HG03520 (cell line): ENCODE data around the gene ZNF638.

Experiments
- ATAC-seq: cut with Tn5 transposase; IDR thresholded peaks from one replicate; pipeline ENCODE4 v1.9.1; 2021; ENCODE audit warnings: mild to moderate bottlenecking, moderate library complexity; ENCODE audit not compliant: unreplicated experiment

ZNF638 gene

GRCh38 chr2:71468279-71469015 lies 136.9 kb downstream of the ZNF638 start:
- no peak for ATAC-seq

- ATAC-seq, result no peak
These were observed 138.1 kb downstream of the ZNF638 start for GRCh38 chr2:71469403-71470398.

GRCh38 chr2:71471276-71471675 lies 139.7 kb downstream of the ZNF638 start:
- ATAC-seq, result no peak

GRCh38 chr2:71472019-71472418 lies 140.4 kb downstream of the ZNF638 start:
- ATAC-seq, result no peak

GRCh38 chr2:71473346-71474031 lies 141.9 kb downstream of the ZNF638 start:
- no peak for ATAC-seq

- ATAC-seq, result no peak
These were observed 142.6 kb downstream of the ZNF638 start for GRCh38 chr2:71474116-71474743.

- ATAC-seq, result no peak
These were observed 143.3 kb downstream of the ZNF638 start for GRCh38 chr2:71474744-71475397.

- ATAC-seq, result no peak
These were observed 144.9 kb downstream of the ZNF638 start for GRCh38 chr2:71476495-71476894.

GRCh38 chr2:71477231-71477691 lies 145.7 kb downstream of the ZNF638 start:
- ATAC-seq, result no peak

- ATAC-seq, result no peak
These were observed 147.2 kb downstream of the ZNF638 start for GRCh38 chr2:71478806-71479205.

- ATAC-seq, result no peak
These were observed 147.7 kb downstream of the ZNF638 start for GRCh38 chr2:71479261-71479660.

GRCh38 chr2:71481111-71481510 lies 149.5 kb downstream of the ZNF638 start:
- ATAC-seq, result no peak

- ATAC-seq, result no peak
These were observed 150.5 kb downstream of the ZNF638 start for GRCh38 chr2:71482055-71482454.

- no peak for ATAC-seq
These were observed 151.7 kb downstream of the ZNF638 start for GRCh38 chr2:71483246-71483645.

GRCh38 chr2:71484354-71484753 lies 152.8 kb downstream of the ZNF638 start:
- ATAC-seq, result no peak
